NCI-H460 (cell line): ENCODE data around the gene DSPP. TPM values are rescaled to one million over a fixed set of nuclear protein-coding genes. Genes with fewer than 3 reads are reported as not detected.
"Not testable (repeated sequence)": the region's sequence is repeated elsewhere in the genome, so short reads cannot be mapped to it uniquely, and the experiment has no call there.

Experiments used
- DNase-seq: peaks from one replicate; pipeline ENCODE4 v3.0.0-alpha.2; 2016; ENCODE audit warnings: low read depth; ENCODE audit errors: extremely low read depth
- polyA plus RNA-seq: library from polyadenylated mRNA; depleted of rRNA; stranded (reverse); fragments of >200 nt; gene quantifications from 2 replicates; pipeline ENCODE4 v1.2.3, GENCODE V29; 2014; cell fraction: nucleus; rRNA removed
- total RNA-seq: library from RNA; depleted of rRNA; stranded (reverse); fragments of >200 nt; shearing (Covaris generic); gene quantifications from 2 replicates; pipeline ENCODE4 v1.2.3, GENCODE V29; 2014; rRNA removed

The DSPP gene
- total RNA-seq, result not detected in 2 replicates
- polyA plus RNA-seq, result not detected in 2 replicates

DNA sequence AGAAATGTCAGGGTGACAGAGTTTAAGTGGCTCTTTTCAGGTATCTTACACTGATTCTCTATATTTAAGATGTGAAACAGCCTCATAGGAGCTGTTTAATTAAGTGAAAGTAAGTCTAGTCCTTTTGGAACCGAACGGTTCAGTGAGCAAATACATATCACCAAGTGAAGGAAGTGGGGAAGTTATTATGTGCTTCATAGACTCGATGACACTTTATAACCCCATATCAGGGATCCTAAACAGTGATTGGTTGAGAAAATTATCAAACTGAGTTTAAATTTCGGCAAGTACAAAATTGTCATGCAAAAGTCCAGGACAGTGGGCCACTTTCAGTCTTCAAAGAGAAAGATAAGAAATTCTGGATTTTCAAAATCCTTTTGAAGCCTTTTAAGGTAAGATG lies at the start of gene DSPP:
Gene DSPP, plus strand, starts transcription at position 301 of the 400 bp plus-strand sequence. CDS start 2,380 bp downstream, outside the sequence.
- no peak for DNase-seq

DNA sequence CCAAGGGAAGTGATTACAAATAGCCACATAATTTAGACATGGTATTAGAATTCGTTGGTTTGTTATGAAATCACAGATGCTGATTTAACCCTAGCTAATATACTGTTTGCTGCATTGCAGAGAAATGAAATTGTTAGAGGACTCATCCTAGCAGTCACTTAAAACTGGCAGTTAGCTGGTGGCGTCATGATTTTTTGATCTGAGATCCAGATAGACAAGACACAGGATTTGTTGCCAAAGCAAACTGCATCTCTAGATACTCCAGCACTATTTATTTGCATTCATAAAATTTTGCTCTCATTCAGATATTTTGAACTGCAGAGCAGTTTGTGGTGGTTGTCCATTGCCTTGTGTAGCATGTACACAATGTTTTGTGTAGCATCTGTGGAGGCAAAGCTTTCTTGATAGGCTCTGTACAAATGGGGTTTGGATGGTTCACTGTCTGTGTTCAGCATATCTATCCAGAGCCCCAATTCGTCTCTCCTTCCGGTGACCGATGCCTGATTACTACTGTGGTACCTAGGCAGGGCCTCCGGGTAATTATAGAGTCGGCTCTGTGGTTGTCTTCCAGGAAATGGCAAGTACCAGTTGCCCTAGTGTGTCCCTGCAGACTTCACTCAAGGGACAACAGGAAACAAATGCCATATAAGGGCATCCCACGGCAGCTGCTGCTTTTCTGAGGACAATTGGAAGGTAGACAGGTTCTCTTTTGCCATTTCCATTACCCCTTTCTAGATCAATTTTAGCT lies 49.1 kb upstream of the DSPP start:
- DNase-seq, result no peak

DNA sequence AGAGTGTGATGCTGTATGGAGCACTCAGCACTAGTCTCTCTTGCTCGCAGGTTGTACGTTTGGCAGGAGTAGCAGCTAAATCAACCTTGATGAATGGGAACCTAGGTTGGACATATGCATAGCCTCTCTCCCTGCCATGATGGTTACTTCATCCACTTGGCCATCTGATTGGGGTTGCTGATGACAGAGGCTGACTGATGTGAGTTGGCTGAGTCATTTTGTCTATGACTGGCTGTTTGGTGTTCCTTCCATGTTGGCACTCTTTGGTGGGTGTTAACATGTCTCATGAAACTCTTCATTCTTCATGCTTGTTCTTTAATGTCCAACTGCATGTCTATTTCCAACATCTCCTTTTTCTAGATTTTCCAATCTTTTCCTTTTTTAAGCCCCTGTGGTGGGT lies 47.5 kb upstream of the DSPP start:
- DNase-seq, result no peak

DNA sequence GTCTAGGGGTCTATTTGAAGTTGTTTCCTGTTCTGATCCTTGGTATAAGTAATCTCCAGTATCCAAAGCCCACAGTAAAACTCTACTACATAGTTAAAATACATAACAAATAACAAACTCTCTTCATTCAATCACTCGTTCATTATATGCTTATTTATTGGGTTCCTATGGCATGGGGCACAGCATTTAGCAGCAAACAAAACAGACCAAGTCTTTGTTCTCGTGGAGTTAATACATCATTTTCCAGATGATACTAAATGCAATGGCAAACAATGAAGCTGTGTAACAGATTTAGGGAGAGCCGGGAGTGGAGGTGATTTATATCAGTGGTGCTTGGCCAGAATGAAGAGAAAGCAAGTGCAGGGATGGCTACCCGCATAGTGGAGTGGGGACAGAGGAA lies 42.6 kb upstream of the DSPP start:
- DNase-seq, result no peak

- DNase-seq, result no peak
Observed at GRCh38 chr4:87566276-87566675, 42.1 kb upstream of the DSPP start.

- DNase-seq, result no peak
Observed at GRCh38 chr4:87567191-87567590, 41.1 kb upstream of the DSPP start.

- no peak for DNase-seq
Observed at GRCh38 chr4:87570290-87570805, 38.0 kb upstream of the DSPP start.

DNA sequence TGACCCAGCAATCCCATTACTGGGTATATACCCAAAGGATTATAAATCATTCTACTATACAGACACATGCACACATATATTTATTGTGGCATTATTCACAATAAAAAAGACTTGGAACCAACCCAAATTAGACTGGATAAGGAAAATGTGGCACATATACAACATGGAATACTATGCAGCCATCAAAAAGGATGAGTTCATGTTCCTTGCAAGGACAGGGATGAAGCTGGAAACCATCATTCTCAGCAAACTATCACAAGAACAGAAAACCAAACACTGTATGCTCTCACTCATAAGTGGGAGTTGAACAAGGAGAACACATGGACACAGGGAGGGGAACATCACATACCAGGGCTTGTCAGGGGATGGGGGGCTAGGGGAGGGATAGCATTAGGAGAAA lies 34.0 kb upstream of the DSPP start:
- DNase-seq, result not testable (repeated sequence)

- no peak for DNase-seq
Observed at GRCh38 chr4:87574996-87575395, 33.3 kb upstream of the DSPP start.

DNA sequence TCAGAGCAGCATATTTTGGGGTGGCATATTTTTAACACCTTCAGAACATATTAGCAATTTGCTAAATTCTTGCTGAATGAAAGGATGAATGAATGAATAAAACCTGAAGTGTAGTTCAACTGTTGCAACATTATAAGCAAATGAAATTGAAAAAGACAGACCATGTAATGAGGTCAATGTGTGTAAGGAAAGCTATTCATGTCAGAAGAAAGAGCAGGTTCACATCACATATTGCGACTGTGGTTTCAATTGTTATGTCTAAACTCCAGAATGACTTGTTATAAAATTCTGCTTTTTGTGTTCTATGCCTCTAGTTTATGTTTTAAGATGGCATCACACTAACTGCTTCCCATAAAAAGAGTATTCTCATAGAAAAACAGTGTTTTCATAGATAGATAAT lies 32.9 kb upstream of the DSPP start:
- no peak for DNase-seq

DNA sequence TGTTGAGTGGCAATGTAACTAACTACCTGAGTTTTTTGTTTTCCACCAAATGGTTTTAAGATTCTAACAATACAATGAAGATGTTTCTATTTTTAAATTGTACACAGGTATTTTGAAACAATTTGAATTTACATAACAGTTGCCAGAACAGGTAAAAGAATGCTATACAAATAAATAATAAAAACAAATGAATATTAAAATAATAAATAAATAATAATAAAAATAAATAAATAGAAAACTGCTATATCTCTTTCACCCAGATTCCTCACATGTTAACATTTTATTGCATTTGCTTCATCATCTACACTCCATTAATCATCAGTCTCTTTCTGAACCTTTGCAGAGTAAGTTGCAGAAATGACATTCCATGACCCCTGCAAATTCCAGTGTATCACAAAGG lies 32.3 kb upstream of the DSPP start:
- DNase-seq, result no peak

DNA sequence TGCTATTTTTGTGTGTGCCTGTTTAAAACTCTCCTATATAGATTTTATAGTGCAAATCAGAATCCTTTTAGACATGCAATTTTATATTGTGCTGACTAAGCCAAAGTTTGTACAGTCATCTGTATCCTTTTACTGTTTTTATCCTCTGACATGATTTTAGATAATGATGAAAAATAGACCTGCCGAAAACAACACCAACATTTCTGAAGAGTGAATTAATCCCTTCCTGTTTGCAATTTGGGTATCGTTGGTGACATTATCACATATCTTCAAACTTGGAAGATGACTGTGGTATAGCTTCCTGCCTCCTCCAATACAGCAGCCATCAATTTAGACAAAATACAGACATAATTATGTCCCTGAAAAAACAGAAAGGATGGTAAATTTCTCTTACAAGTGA lies 28.9 kb upstream of the DSPP start:
- no peak for DNase-seq

GRCh38 chr4:87580057-87580456 lies 28.3 kb upstream of the DSPP start:
- no peak for DNase-seq

DNA sequence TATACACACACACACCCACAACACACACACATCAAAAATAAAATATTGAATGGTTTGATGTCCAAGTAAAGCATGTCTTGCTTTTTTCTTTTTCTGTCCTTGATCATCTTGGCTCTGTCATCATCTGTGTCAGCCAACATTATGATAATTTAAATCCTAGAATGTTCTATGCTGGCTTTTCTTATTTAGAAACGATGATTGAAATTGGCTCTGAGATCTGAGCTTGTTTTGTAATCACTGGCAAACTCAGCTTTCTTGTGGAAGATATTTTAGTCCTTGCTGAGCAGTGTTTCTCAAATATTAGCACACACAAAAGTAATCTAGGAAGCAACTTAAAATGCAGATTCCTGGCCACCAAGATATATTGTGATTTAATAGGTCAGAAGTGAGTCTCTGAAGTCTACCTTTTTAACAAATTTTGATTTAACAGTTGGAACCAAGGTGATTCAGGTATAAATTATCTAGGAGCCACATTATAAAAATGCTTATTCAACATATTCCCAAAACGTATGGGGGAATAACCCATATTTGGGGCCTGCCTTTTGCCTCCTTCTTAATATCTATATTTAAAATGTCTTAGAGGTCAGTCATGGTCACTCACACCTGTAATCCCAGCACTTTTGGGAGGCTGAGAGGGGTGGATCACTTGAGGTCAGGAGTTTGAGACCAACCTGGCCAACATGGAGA lies 24.0 kb upstream of the DSPP start:
- no peak for DNase-seq

DNA sequence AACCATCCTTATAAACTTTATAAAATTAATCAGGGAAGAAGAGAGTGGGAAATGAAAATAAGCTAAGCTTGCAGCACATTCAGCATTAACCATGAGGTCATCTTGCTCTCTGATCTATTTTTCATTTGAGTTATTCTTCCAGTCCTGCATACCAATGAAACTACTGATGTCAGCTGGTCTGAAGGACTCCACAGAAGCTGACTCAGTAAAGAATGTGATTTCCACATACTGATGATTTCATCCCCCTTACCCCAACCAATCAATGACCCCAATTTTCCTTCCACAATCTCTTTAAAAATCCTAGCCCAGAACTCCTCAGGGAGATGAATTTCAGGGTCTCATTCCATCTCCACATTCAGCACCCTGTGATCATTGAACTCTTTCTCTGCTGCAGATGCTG lies 18.8 kb upstream of the DSPP start:
- peak; percentile 1 for DNase-seq

GRCh38 chr4:87592124-87592523 lies 16.2 kb upstream of the DSPP start:
- DNase-seq, result no peak

DNA sequence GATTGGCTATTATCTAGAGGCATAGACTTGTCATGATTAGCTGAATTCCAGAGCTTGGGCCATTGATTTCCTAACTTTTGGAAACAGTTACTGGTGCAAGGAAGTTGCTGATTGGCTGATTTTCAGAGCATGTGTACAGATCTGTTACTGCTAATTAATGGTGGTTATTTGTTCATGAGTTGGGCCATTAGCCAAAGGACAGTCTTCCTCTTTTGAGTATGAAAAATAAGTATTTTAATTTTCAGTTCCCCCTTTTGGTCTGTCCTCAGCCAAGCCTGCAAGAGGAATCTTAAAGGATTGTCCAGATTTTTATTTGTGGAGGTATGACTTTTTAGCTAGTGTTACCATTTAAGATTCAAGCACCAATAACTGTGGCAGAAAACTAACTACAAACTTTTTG lies 7.0 kb upstream of the DSPP start:
- no peak for DNase-seq

- DNase-seq, result no peak
Observed at GRCh38 chr4:87614292-87614890, 6.1 kb downstream of the DSPP start.

DNA sequence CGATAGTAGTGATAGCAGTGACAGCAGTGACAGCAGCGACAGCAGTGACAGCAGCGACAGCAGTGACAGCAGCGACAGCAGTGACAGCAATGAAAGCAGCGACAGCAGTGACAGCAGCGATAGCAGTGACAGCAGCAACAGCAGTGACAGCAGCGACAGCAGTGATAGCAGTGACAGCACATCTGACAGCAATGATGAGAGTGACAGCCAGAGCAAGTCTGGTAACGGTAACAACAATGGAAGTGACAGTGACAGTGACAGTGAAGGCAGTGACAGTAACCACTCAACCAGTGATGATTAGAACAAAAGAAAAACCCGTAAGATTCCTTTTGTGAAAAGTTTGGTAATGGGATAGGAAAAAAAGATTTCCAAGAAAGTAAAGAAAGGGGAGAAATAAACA lies 7.9 kb downstream of the DSPP start:
- DNase-seq, result no peak

GRCh38 chr4:87620086-87620485 lies 11.8 kb downstream of the DSPP start:
- no peak for DNase-seq

DNA sequence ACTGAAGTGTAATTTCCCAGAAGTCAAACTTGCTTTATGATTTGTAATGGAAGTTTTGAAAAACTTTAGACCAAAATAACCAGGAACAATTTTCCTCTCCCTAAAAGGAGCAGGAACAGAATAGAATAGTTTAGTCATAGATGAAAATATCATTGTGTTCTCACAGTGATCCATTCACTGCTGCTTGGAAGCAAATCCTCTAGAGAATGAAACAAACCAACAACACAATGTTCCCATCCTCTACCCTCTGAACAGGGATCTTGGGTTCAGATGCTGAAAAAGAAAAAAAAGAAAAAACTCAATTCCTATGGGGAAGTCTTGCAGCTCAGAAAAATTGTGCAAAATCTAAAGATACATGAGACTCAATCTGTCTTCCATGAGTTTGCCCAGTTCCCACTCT lies 12.2 kb downstream of the DSPP start:
- no peak for DNase-seq

DNA sequence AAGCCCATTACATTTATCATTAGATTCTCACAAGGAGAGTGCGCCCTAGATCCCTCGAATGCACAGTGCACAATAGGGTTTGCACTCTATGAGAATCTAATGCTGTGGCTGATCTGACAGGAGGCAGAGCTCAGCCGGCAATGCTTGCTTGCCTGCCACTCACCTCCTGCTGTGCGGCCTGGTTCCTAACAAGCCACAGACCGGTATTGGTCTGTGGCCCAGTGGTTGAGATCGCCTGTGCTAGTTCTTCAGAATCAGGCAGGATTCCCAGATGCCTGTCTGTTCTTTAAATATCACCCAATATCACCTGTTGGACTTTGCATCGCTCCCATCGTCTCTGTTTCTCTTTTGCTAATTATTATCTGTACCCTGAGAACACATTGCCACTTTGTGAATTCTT lies 14.0 kb downstream of the DSPP start:
- DNase-seq, result no peak
